KG1 (cell line): ENCODE data around the gene KNCN.

ENCODE experiments used
- DNase-seq: peaks from one replicate; lab custom pipeline; 2025; lab: John Stamatoyannopoulos, UW

KNCN gene

GRCh38 chr1:46569116-46569515, 17.7 kb upstream of the KNCN start:
- DNase-seq = no peak

- no peak for DNase-seq
Measured at GRCh38 chr1:46568461-46568891, 17.0 kb upstream of the KNCN start.

- DNase-seq = no peak
Measured at GRCh38 chr1:46563341-46563740, 11.9 kb upstream of the KNCN start.

GRCh38 chr1:46562498-46562897, 11.1 kb upstream of the KNCN start:
- no peak for DNase-seq

- DNase-seq = no peak
Measured at GRCh38 chr1:46558966-46559365, 7.5 kb upstream of the KNCN start.

GRCh38 chr1:46558141-46558963, 6.9 kb upstream of the KNCN start:
- DNase-seq = no peak

GRCh38 chr1:46557403-46557802, 6.0 kb upstream of the KNCN start:
- no peak for DNase-seq

GRCh38 chr1:46556822-46557221, 5.4 kb upstream of the KNCN start:
- no peak for DNase-seq

- DNase-seq = no peak
Measured at GRCh38 chr1:46555826-46556619, 4.6 kb upstream of the KNCN start.

GRCh38 chr1:46554597-46555381, 3.3 kb upstream of the KNCN start:
- DNase-seq = no peak

GRCh38 chr1:46554236-46554596, 2.8 kb upstream of the KNCN start:
- no peak for DNase-seq

GRCh38 chr1:46553506-46553905, 2.1 kb upstream of the KNCN start:
- DNase-seq = no peak

- no peak for DNase-seq
Measured at GRCh38 chr1:46552357-46553237, 1.1 kb upstream of the KNCN start.

- no peak for DNase-seq
Measured at GRCh38 chr1:46550751-46551231, 656 bp downstream of the KNCN start.

GRCh38 chr1:46549697-46550681, 1.5 kb downstream of the KNCN start:
- DNase-seq = no peak

GRCh38 chr1:46547481-46548383, 3.7 kb downstream of the KNCN start:
- DNase-seq = no peak

GRCh38 chr1:46546210-46546609, 5.2 kb downstream of the KNCN start:
- DNase-seq = no peak

GRCh38 chr1:46545784-46546183, 5.7 kb downstream of the KNCN start:
- DNase-seq = no peak
